ENCODE data around the gene BTF3.

- no peak for TF ChIP-seq CTCF (IDR thresholded peaks at IDR 0.05)
- no peak for TF ChIP-seq EP300 (IDR thresholded peaks at IDR 0.05)
- no peak for TF ChIP-seq POLR2A (IDR thresholded peaks at IDR 0.05)
These were observed 25.6 kb downstream of the BTF3 start for GRCh38 chr5:73523861-73524260.
